Spleen (tissue), 11 donors: ENCODE results near the gene AKIP1. TPM values are rescaled to one million over a fixed set of nuclear protein-coding genes. Genes with fewer than 3 reads are reported as not detected.

Source experiments
- DNase-seq: peaks from one replicate; pipeline ENCODE4 v3.0.0-alpha.2; 2020
- H3K27ac ChIP-seq, 8 donors: fragments of 200-600 bp; sonication (generic) in 7 of 8; 1 replicate in 4 of 8; 2 replicates in 4 of 8; pipeline versions ENCODE4 v1.5.0 to v1.8.0; 2016 to 2021; ENCODE audit warnings: inconsistent platforms in 4 of 8, mild to moderate bottlenecking in 4 of 8, moderate library complexity in 1 of 8
- H3K27me3 ChIP-seq, 7 donors: fragments of 200-600 bp; sonication (generic) in 6 of 7; replicated peaks in 1 of 7; 1 replicate in 4 of 7; 2 replicates in 3 of 7; pipeline versions ENCODE4 v1.5.0 to v1.8.0; 2016 to 2021; ENCODE audit warnings: inconsistent platforms in 3 of 7, mild to moderate bottlenecking in 1 of 7
- H3K36me3 ChIP-seq, 6 donors: fragments of 200-600 bp; sonication (generic) in 5 of 6; 1 replicate in 4 of 6; 2 replicates in 2 of 6; pipeline versions ENCODE4 v1.5.0 to v1.8.0; 2016 to 2021; ENCODE audit warnings: inconsistent platforms in 2 of 6
- H3K4me1 ChIP-seq, 6 donors: fragments of 200-600 bp; sonication (generic) in 5 of 6; 1 replicate in 3 of 6; 2 replicates in 3 of 6; pipeline versions ENCODE4 v1.5.0 to v1.8.0; 2016 to 2021; ENCODE audit warnings: inconsistent platforms in 3 of 6
- H3K4me3 ChIP-seq, 8 donors: fragments of 200-600 bp; sonication (generic) in 7 of 8; 1 replicate in 4 of 8; 2 replicates in 4 of 8; pipeline versions ENCODE4 v1.5.0 to v1.8.0; 2016 to 2021; ENCODE audit warnings: inconsistent platforms in 4 of 8, mild to moderate bottlenecking in 4 of 8, moderate library complexity in 2 of 8
- H3K9me3 ChIP-seq, 8 donors: fragments of 200-600 bp; sonication (generic) in 7 of 8; 1 replicate in 4 of 8; 2 replicates in 4 of 8; pipeline versions ENCODE4 v1.5.0 to v1.8.0; 2016 to 2021; ENCODE audit warnings: inconsistent platforms in 4 of 8
- POLR2A ChIP-seq, 3 donors: fragments of 450-650 bp; IDR thresholded peaks; one replicate each; pipeline ENCODE4 v1.5.1; 2017; ENCODE audit warnings: antibody characterized with exemption in 3 of 3, mild to moderate bottlenecking in 1 of 3
- POLR2AphosphoS5 ChIP-seq, 3 donors: sonication (generic); formaldehyde crosslinking; IDR thresholded peaks; one replicate each; pipeline ENCODE4 v1.5.1; 2017; ENCODE audit warnings: antibody characterized with exemption in 3 of 3
- WGBS, 5 donors: extraction: QIAGEN DNeasy Blood & Tissue Kit in 3 of 5; methylation state at CpG; one replicate each; pipeline versions ENCODE4 v1.1.5 to v1.1.7; 2013 to 2018; 5-methylcytosine and 5-hydroxymethylcytosine counted together
- intact Hi-C: fragments of 100-400 bp; cut with DNase I; formaldehyde crosslinking; loops from one replicate; pipeline ENCODE4 v1.15.0; 2023; ENCODE audit warnings: low total_unique reads
- polyA plus RNA-seq, 3 donors: library from polyadenylated mRNA; stranded (reverse); fragments of 200-250 nt; gene quantifications; one replicate each; pipeline ENCODE4 v1.2.1, GENCODE V29; 2013
- total RNA-seq, 7 donors: library from RNA; depleted of rRNA in 3 of 7; stranded (reverse); fragments of >200 nt in 3 of 7; fragmentation: NEBNext Ultra II Directional in 4 of 7; extraction: Animal tissue kit (Norgen Biotek cat#: 25700) in 4 of 7; gene quantifications; one replicate each; pipeline versions ENCODE4 v1.1.0 to v1.2.1, GENCODE V29; 2016 to 2021
- TF ChIP-seq, protein P1 (sequence below), 11 experiments: fragments of 200-600 bp in 7 of 11; fragments of 450-650 bp in 4 of 11; sonication (generic) in 4 of 11; IDR thresholded peaks in 8 of 11; conservative IDR thresholded peaks in 3 of 11; 1 replicate in 7 of 11; 2 replicates in 4 of 11; pipeline versions ENCODE4 v1.4.0 to v1.8.0; 2016 to 2021; ENCODE audit warnings: antibody characterized with exemption in 11 of 11, inconsistent platforms in 4 of 11, mild to moderate bottlenecking in 1 of 11
- donor health status: healthy with polysubstance abuse.
- donor health status: DM: no; HTN: no; CAD: no; lungs with moderate emphysema.
- donor health status: DM: no; HTN: no; CAD: no.
- donor health status: Bipolar disorder and iron deficiency.
- donor health status: healthy.
- donor health status: DM: no; HTN: no; CAD: no.
- donor health status: DM: yes; HTN: yes; CAD: no.

The AKIP1 gene
- total and polyA plus RNA-seq, 10 donors: 9.8 to 33.6 (median 24.9) TPM

DNA sequence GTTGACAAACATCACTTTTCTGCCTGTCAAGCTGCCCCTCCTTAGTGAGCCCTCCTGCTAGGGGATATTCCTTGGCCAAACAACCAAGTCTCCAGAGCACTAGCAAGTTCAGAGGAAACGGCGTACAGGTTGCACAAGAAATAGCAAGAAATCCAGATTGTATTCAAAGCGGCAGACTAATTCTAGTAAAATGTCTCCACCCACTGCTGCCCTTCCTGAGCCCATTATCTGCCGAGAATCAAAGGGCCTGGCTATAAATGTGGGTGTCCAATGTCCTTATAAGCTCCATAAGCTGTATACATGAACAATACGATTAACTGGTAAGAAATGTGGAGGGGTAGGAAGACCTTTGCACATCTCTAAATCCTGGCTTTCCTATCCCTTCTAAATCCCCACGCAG, 44.0 kb upstream of the AKIP1 start:
- intact Hi-C loops: no loop called here
- Histone ChIP-seq H3K4me3 (peak overlapping the region in 5 of 8 donors; percentile 16 to 82 (median 68)), H3K36me3 (no peaks in the 10 kb centered on the region), H3K9me3 (no peaks in the 10 kb centered on the region), H3K27ac (peak overlapping the region in 7 of 8 donors; percentile 31 to 92 (median 52)), H3K4me1 (peaks cover 0 to 54% (median 21%) of the 10 kb centered on the region in 6 donors), H3K27me3 (peaks cover 0 to 36% (median 14%) of the 10 kb centered on the region in 7 donors)
- TF ChIP-seq, protein P1, sequence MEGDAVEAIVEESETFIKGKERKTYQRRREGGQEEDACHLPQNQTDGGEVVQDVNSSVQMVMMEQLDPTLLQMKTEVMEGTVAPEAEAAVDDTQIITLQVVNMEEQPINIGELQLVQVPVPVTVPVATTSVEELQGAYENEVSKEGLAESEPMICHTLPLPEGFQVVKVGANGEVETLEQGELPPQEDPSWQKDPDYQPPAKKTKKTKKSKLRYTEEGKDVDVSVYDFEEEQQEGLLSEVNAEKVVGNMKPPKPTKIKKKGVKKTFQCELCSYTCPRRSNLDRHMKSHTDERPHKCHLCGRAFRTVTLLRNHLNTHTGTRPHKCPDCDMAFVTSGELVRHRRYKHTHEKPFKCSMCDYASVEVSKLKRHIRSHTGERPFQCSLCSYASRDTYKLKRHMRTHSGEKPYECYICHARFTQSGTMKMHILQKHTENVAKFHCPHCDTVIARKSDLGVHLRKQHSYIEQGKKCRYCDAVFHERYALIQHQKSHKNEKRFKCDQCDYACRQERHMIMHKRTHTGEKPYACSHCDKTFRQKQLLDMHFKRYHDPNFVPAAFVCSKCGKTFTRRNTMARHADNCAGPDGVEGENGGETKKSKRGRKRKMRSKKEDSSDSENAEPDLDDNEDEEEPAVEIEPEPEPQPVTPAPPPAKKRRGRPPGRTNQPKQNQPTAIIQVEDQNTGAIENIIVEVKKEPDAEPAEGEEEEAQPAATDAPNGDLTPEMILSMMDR (IDR thresholded peaks at IDR 0.05 in 8 of 11, conservative IDR thresholded peaks at IDR 0.05 in 3 of 11): no peak
- no peak for TF ChIP-seq POLR2A (IDR thresholded peaks at IDR 0.05)
- TF ChIP-seq POLR2AphosphoS5 (IDR thresholded peaks at IDR 0.05): no peak
- WGBS, 5 donors: 48 to 61% (median 58%) methylated on average over 6 of the region's 6 CpGs
- no peak for DNase-seq

DNA sequence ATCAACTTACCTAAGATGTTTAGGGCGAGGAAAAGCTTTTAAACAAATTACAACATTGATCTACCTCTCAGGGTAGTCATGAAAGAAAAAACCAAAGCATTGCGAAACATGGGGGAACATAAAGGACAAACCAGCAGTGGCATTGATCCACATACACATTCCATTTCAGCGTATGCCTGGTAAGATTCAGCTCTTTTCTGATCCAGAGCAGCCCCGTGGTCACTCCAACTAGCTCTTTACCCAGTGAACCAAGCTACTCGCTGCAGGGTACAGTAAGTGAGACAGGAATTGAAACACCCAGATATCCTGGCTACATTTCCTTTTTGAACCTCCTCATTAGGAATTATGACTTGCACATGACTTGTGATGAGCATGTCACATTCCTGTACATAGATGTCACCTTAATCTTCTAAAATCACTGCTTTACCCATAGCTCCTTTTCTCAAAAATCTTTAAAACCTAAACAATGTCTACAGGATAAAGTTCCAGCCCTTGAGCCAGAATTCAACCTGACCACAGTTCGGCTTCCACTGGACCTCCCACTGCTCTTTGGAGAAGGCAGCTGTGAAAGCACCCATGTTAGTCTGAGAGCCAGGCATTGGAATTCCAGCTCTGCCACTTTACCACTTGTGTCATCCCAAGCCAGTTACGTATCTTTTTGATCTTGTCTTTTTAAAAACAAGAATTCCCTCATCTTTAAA, 42.9 kb upstream of the AKIP1 start:
- H3K27ac ChIP-seq: peak overlapping the region in 7 of 8 donors; percentile 17 to 92 (median 85)
- DNase-seq: no peak
- no peaks in the 10 kb centered on the region for H3K9me3 ChIP-seq
- peaks cover 0 to 41% (median 14%) of the 10 kb centered on the region in 7 donors for H3K27me3 ChIP-seq
- TF ChIP-seq, protein P1 (IDR thresholded peaks at IDR 0.05 in 8 of 11, conservative IDR thresholded peaks at IDR 0.05 in 3 of 11): no peak
- TF ChIP-seq POLR2AphosphoS5 (IDR thresholded peaks at IDR 0.05) (no peak), POLR2A (IDR thresholded peaks at IDR 0.05) (no peak)
- H3K4me1 ChIP-seq: peaks cover 0 to 50% (median 21%) of the 10 kb centered on the region in 6 donors
- peak overlapping the region in 7 of 8 donors; percentile 13 to 82 (median 70) for H3K4me3 ChIP-seq
- H3K36me3 ChIP-seq: no peaks in the 10 kb centered on the region
- WGBS, 5 donors: 54 to 68% (median 62%) methylated on average over 7 of the region's 7 CpGs
- intact Hi-C loops: no loop called here

DNA sequence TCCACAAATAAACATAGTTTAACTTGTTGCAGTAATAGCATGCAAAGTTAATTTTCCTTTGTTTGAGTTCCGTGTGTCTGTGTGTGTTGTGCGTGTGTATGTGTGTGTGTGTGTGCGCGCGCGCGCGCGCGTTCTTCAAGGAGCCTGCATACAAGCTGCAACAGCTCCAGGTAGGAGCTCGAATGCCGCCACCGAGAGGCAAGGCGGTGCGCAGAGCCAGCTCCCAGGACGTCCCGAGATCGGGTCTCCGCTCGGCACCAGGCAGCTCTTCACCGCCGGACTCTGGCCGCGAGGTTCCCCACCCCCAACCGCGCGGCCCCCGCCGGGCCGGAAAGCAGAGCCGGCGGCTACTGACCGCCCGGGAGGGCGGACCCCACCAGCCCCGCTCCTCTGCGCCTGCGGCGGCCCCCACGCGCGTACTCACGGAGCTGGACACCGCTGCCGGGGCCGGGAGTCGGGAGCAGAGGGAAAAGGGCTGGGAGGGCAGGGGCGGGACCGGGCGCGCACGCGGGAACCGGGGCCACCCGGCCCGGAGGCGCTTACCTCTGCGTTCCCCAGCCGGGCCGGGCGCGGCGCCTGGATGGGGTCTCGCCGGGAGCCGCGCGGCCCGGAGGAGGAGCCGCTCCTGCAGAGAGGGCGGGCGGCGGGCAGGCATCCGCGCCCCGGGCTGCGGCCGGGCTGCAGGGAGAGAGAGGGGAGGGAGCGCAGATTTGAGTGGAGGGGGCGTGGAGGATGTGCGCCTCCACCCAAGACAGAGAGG, 40.4 kb upstream of the AKIP1 start:
- peak overlapping the region; percentile 52 to 82 (median 69) for H3K4me3 ChIP-seq
- H3K27ac ChIP-seq: peak overlapping the region; percentile 73 to 92 (median 86)
- peak; percentile 78 for DNase-seq
- peaks cover 3 to 52% (median 33%) of the 10 kb centered on the region in 6 donors for H3K4me1 ChIP-seq
- TF ChIP-seq POLR2AphosphoS5 (IDR thresholded peaks at IDR 0.05): peak in 2 of 3 donors; percentile 60 to 73
- TF ChIP-seq POLR2A (IDR thresholded peaks at IDR 0.05): peak in 1 of 3 donors; percentile 2
- TF ChIP-seq, protein P1 (IDR thresholded peaks at IDR 0.05 in 8 of 11, conservative IDR thresholded peaks at IDR 0.05 in 3 of 11): no peak
- no peaks in the 10 kb centered on the region for H3K36me3 ChIP-seq
- H3K9me3 ChIP-seq: no peaks in the 10 kb centered on the region
- WGBS, 5 donors: 0 to 2% (median 1%) methylated on average over 21 to 81 of the region's 81 CpGs
- peaks cover 0 to 41% (median 14%) of the 10 kb centered on the region in 7 donors for H3K27me3 ChIP-seq
- intact Hi-C loops: no loop called here
